ELF-1 (cell line): Measurements from ENCODE around the gene SIGLEC15.
A peak's percentile ranks its signal among the peaks of the same experiment; 100 is the strongest.

ENCODE experiments used
- DNase-seq: peaks from one replicate; pipeline ENCODE4 v3.0.0-alpha.2; 2016; ENCODE audit warnings: low read depth, low spot score

The SIGLEC15 gene

DNA sequence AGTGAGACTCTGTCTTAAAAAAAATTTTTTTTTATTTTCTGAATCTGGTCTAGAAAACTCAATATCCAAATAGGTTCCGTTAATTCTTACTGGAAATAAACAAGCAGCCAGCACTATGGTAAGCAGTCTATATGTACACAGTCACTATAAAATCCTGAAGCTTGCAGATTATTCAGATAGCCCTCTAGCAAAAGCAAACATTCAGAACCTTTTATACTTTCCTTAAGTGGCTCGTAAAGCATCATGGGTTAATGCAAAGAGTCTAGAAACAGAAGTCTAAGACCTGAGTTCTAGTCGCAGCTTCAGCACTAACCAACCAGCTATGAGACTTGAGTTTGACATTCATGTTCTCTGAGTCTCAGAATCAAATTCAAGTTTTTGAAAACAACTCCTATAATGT lies 51.9 kb downstream of the SIGLEC15 start:
- no peak for DNase-seq

- DNase-seq, result peak; percentile 94
Observed at GRCh38 chr18:45879681-45880655, 54.5 kb downstream of the SIGLEC15 start.

DNA sequence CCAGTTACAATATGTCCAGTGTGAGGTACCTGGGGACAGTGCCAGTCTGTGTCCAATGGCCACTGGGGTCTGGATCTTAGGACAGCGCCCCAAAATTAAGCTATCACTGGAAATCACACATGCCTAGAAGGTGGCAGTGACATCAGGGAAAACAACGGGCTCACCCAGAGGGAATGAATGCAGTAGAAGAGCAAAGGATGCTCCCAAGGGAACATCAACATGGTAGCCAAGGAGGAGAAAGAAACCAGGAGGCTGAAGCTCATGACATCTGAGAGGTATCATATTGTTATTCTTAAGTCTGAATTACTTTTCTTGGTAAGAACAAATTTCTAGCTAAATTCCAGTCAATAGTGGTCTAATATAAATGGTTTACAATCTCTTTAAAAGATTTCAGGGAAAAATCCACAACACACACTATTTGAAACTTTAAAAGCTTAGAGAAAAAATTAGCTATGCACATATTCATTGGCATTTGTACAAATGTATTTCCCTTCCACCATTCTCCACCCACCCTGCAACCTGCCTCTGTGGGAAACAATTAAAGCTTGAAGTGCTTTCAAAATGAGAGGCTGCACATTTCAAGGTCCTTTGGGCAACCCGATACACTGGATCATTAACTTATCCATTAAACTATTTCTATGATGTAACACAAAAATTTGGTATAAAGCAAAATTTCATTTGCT lies 55.5 kb downstream of the SIGLEC15 start:
- no peak for DNase-seq

DNA sequence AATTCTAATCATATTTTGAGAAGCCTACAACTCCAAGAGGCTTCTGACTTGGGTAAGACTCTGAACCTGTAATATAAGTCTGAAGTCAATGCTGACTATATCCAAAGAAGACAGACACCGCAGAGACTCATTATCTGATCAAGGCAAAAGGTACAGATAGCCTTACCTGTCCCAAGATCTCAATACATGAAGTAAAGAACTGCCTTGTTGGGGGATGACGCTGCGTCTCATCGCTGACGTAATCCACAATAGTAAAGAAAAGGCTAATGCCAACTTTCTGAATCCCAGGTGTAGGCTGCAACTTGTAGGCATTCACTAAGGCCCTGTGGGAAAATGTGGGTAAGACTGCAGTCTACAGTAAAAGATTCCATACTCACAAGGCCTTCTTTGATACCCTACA lies 62.1 kb downstream of the SIGLEC15 start:
- DNase-seq, result no peak

DNA sequence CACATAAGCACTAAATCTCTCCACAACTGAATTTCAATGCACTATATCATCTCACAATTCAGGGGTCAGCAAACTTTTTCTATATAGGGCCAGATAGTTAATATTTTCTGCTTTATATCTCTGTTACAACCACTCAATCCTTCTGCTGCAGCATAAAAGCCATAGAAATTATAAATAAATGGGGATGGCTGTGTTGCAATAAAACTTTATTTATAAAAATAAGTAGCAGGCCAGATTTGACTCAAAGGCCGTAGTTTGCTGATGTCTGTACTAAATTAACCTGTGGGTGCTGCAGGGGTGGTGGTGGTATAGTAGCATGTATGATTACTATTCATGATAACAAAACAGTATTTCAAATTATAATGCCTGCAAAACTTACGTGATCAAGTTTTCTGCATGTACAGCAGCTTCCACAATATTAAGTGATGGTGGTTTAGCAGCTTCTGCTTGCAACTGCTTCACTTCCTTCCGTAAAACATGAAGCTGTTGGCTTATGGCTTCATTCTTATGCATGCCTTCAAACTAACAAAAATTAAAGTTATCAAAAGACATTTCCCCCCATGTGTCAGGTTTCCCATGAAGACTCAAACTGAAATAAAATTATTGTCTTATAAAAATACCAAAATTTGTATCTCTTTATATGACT lies 64.1 kb downstream of the SIGLEC15 start:
- DNase-seq, result no peak

DNA sequence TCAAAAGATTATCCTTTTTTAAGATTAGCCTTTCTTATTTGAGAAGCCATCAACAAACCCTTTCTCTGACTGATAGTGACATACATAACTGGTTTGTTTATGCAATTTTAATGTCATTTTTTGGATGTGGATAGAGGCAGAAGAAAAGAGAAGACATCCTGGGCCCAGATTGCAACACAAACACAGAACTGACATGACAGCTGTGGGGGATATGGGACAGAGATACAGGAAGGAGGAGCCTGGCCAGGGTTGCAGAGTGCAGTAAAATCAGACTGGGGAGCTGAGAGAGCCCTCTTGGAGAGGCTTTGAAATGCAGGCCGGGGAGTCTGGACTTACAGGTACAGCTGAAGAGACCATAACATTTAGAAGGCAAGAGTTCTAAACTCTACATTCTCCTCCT lies 65.1 kb downstream of the SIGLEC15 start:
- no peak for DNase-seq

DNA sequence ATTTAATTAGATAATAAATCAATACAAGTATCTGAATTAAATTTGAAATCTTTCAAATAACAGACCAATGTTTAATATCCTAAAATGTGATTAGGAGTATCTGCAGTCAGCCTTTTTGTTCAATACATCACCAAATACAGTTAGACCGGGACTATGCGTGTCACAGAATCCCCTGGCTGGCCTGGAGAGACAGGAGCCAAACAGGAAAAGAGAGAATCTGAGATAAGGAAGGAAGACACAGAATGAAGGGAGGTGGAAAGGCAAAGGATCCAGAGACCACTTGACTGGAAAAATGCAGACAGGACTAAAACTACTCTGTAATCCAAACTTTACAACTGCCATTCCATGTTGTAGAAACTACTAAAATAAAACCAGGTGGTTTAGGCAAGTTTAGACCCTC lies 66.3 kb downstream of the SIGLEC15 start:
- DNase-seq, result no peak
